Heart left ventricle (tissue), 13 donors: ENCODE data around the gene TBC1D19.

Experiments used
- CTCF ChIP-seq, 12 donors: fragments of 200-600 bp; sonication (generic) in 4 of 12; IDR thresholded peaks; one replicate each; pipeline versions ENCODE4 v1.5.0 to v1.8.0; 2018 to 2022; ENCODE audit warnings: antibody characterized with exemption in 12 of 12, mild to moderate bottlenecking in 5 of 12
- POLR2A ChIP-seq, 2 donors: fragments of 450-650 bp; IDR thresholded peaks; one replicate each; pipeline ENCODE4 v1.6.1; 2017; ENCODE audit warnings: antibody characterized with exemption in 2 of 2, mild to moderate bottlenecking in 2 of 2, moderate library complexity in 2 of 2
- donor health status: ischemic (EF 13 %, LVEDD 7.1; RV severe dilation, severe dysfunction).
- donor health status: DM: no; HTN: yes; CAD: no.
- donor health status: DM: no; HTN: no; CAD: no.
- donor health status: ischemic (EF 25% LVEDD 6.9; RV normal size, moderate dysfunction).
- donor health status: ischemic (EF 25% LVEDD 5.7; RV mildly dilated, moderate dysfunction).
- donor health status: ischemic (EF 35%, LVEDD 5.7; RV mildly dilated, moderate dysfunction).
- donor health status: nonischemic (EF 11% LVEDD 7.7; RV severe dilation, severe dysfunction).
- donor health status: DM: yes; HTN: yes; CAD: no.
- donor health status: PGD.
- donor health status: ischemic (EF 29% LVEDD 5.4; RV normal size, mild dysfunction).
- donor health status: nonischemic (EF 23%, LVEDD 6.1; RV moderate dilation, normal function).

GRCh38 chr4:26796081-26796480 lies 212.2 kb downstream of the TBC1D19 start:
- TF ChIP-seq CTCF (IDR thresholded peaks at IDR 0.05) (no peak), POLR2A (IDR thresholded peaks at IDR 0.05) (no peak)
